CD14-positive monocyte (primary cell): ENCODE results near the gene SUSD1. TPM values are rescaled to one million over a fixed set of nuclear protein-coding genes. Genes with fewer than 3 reads are reported as not detected.

Source experiments
- DNase-seq, 3 donors: peaks; one replicate each; pipeline ENCODE4 v3.0.0-alpha.2; 2011 to 2022
- H2AFZ ChIP-seq: 2 replicates; pipeline ENCODE4 v1.6.0; 2012; ENCODE audit warnings: mild to moderate bottlenecking, low read depth, low read length, inconsistent platforms; ENCODE audit not compliant: insufficient read depth, poor library complexity, severe bottlenecking
- H3K27ac ChIP-seq, 2 donors: 1 replicate in 1 of 2; 2 replicates in 1 of 2; pipeline ENCODE4 v1.5.1; 2012 to 2013; ENCODE audit warnings: low read length in 2 of 2, control low read depth in 1 of 2, inconsistent platforms in 1 of 2, low read depth in 1 of 2, mild to moderate bottlenecking in 1 of 2
- H3K27me3 ChIP-seq, 2 donors: one replicate each; pipeline versions ENCODE4 v1.6.0 to v1.6.1; 2011 to 2013; ENCODE audit warnings: low read length in 2 of 2; ENCODE audit not compliant: control insufficient read depth in 2 of 2, insufficient read depth in 2 of 2
- H3K36me3 ChIP-seq, 2 donors: replicated peaks in 1 of 2; 1 replicate in 1 of 2; 2 replicates in 1 of 2; pipeline versions ENCODE4 v1.5.1 to v1.6.1; 2012 to 2013; ENCODE audit warnings: low read length in 2 of 2, control low read depth in 1 of 2, inconsistent platforms in 1 of 2, mild to moderate bottlenecking in 1 of 2; ENCODE audit not compliant: insufficient read depth in 2 of 2, control insufficient read depth in 1 of 2
- H3K4me1 ChIP-seq, 2 donors: 1 replicate in 1 of 2; 2 replicates in 1 of 2; pipeline versions ENCODE4 v1.5.1 to v1.6.1; 2012 to 2013; ENCODE audit warnings: low read length in 2 of 2, control low read depth in 1 of 2, inconsistent platforms in 1 of 2, mild to moderate bottlenecking in 1 of 2, moderate library complexity in 1 of 2; ENCODE audit not compliant: insufficient read depth in 2 of 2, control insufficient read depth in 1 of 2
- H3K4me2 ChIP-seq: replicated peaks from 2 replicates; pipeline ENCODE3; 2012; ENCODE audit warnings: low read length, moderate library complexity, mild to moderate bottlenecking; ENCODE audit not compliant: poor library complexity, severe bottlenecking; ENCODE audit errors: extremely low read depth
- H3K4me3 ChIP-seq, 3 experiments: fragments of 200-600 bp in 1 of 3; sonication (generic) in 1 of 3; replicated peaks in 1 of 3; 1 replicate in 2 of 3; 2 replicates in 1 of 3; pipeline ENCODE4 v1.5.1; 2011 to 2013; ENCODE audit warnings: low read length in 3 of 3, mild to moderate bottlenecking in 3 of 3, control low read depth in 2 of 3, low read depth in 2 of 3, inconsistent platforms in 1 of 3, moderate library complexity in 1 of 3
- H3K79me2 ChIP-seq: 2 replicates; pipeline ENCODE4 v1.6.0; 2012; ENCODE audit warnings: mild to moderate bottlenecking, control low read depth, inconsistent platforms, low read length, moderate library complexity; ENCODE audit not compliant: insufficient read depth
- H3K9ac ChIP-seq: 2 replicates; pipeline ENCODE4 v1.6.0; 2017; ENCODE audit warnings: low read length, mild to moderate bottlenecking; ENCODE audit not compliant: insufficient read depth, poor library complexity, severe bottlenecking
- H3K9me3 ChIP-seq, 2 donors: replicated peaks in 1 of 2; 1 replicate in 1 of 2; 2 replicates in 1 of 2; pipeline versions ENCODE4 v1.5.1 to v1.6.1; 2012 to 2013; ENCODE audit warnings: low read length in 2 of 2, control low read depth in 1 of 2; ENCODE audit not compliant: control insufficient read depth in 1 of 2, insufficient read depth in 1 of 2
- H4K20me1 ChIP-seq: 2 replicates; pipeline ENCODE4 v1.6.0; 2012; ENCODE audit warnings: mild to moderate bottlenecking, low read length, control low read depth, moderate library complexity; ENCODE audit not compliant: insufficient read depth
- H3K27ac Mint-ChIP-seq, 7 donors: one replicate each; pipeline ENCODE4 v1.8.0; 2020; ENCODE audit warnings: mild to moderate bottlenecking in 7 of 7, mixed read lengths in 7 of 7, moderate library complexity in 6 of 7, inconsistent platforms in 2 of 7
- H3K27me3 Mint-ChIP-seq, 3 donors: one replicate each; pipeline ENCODE4 v1.8.0; 2021 to 2022; ENCODE audit warnings: low read depth in 3 of 3, mild to moderate bottlenecking in 3 of 3, mixed read lengths in 3 of 3, moderate library complexity in 3 of 3, inconsistent platforms in 1 of 3
- H3K36me3 Mint-ChIP-seq, 2 donors: one replicate each; pipeline ENCODE4 v1.8.0; 2020; ENCODE audit warnings: mixed read lengths in 2 of 2, inconsistent platforms in 1 of 2, mild to moderate bottlenecking in 1 of 2
- H3K4me1 Mint-ChIP-seq: one replicate; pipeline ENCODE4 v1.8.0; 2020; ENCODE audit warnings: mild to moderate bottlenecking, mixed read lengths
- H3K4me3 Mint-ChIP-seq, 2 donors: one replicate each; pipeline ENCODE4 v1.8.0; 2020; ENCODE audit warnings: mild to moderate bottlenecking in 2 of 2, mixed read lengths in 2 of 2, moderate library complexity in 1 of 2
- H3K9me3 Mint-ChIP-seq, 7 donors: one replicate each; pipeline ENCODE4 v1.8.0; 2020 to 2022; ENCODE audit warnings: mixed read lengths in 7 of 7, mild to moderate bottlenecking in 6 of 7, moderate library complexity in 6 of 7, inconsistent platforms in 2 of 7
- CTCF ChIP-seq: fragments of 200-600 bp; IDR thresholded peaks from one replicate; pipeline ENCODE4 v1.8.0; 2022; ENCODE audit warnings: antibody characterized with exemption, mild to moderate bottlenecking
- WGBS: methylation state at CpG from one replicate; pipeline ENCODE4 v1.1.5; 2013; ENCODE audit warnings: missing lambda C conversion rate; ENCODE audit not compliant: insufficient coverage; 5-methylcytosine and 5-hydroxymethylcytosine counted together
- intact Hi-C, 2 donors: fragments of 100-400 bp; cut with micrococcal nuclease; formaldehyde crosslinking; loops; one replicate each; pipeline versions ENCODE4 v1.15.0 to v1.15.1; 2023
- polyA plus RNA-seq, 3 donors: library from polyadenylated mRNA; depleted of rRNA in 1 of 3; unstranded in 2 of 3; stranded (reverse) in 1 of 3; fragments of 300-500 nt in 2 of 3; fragments of >200 nt in 1 of 3; fragmentation: Illumina TruSeq in 2 of 3; gene quantifications; 1 replicate in 2 of 3; 2 replicates in 1 of 3; pipeline ENCODE4 v1.2.3, GENCODE V29; 2012 to 2021

The SUSD1 gene
- polyA plus RNA-seq, 3 donors = 29.1 to 42.3 (median 30.9) TPM

GRCh38 chr9:112127281-112127680, 47.8 kb downstream of the SUSD1 start:
- H3K27me3 ChIP-seq = no peaks in the 10 kb centered on the region
- DNase-seq = no peak
- Mint-ChIP-seq H3K9me3 (peaks cover 0 to 2% (median 0%) of the 10 kb centered on the region in 7 donors), H3K27ac (peak overlapping the region in 2 of 7 donors; percentile 13 to 17), H3K4me3 (no peak overlapping the region), H3K36me3 (peaks cover 59 to 88% of the 10 kb centered on the region in 2 donors), H3K27me3 (no peaks in the 10 kb centered on the region), H3K4me1 (no peaks in the 10 kb centered on the region)
- H3K4me2 ChIP-seq = no peak overlapping the region
- no peak overlapping the region for H3K9ac ChIP-seq
- TF ChIP-seq CTCF = no peak
- H3K9me3 ChIP-seq = no peaks in the 10 kb centered on the region
- no peaks in the 10 kb centered on the region for H3K79me2 ChIP-seq
- H4K20me1 ChIP-seq = peaks cover 7% of the 10 kb centered on the region
- intact Hi-C loops = no loop called here
- WGBS = 100% methylated on average over 1 of the region's 3 CpGs
- H3K36me3 ChIP-seq = peaks cover 38 to 85% of the 10 kb centered on the region in 2 donors
- H3K4me1 ChIP-seq = no peaks in the 10 kb centered on the region
- no peak overlapping the region for H3K4me3 ChIP-seq
- no peak overlapping the region for H2AFZ ChIP-seq
- H3K27ac ChIP-seq = no peak overlapping the region

- Mint-ChIP-seq H3K4me3 (no peak overlapping the region), H3K9me3 (peaks cover 0 to 3% (median 0%) of the 10 kb centered on the region in 7 donors), H3K27me3 (no peaks in the 10 kb centered on the region), H3K36me3 (peaks cover 69 to 89% of the 10 kb centered on the region in 2 donors), H3K27ac (peak overlapping the region in 1 of 7 donors; percentile 25), H3K4me1 (no peaks in the 10 kb centered on the region)
- Histone ChIP-seq H3K9me3 (no peaks in the 10 kb centered on the region), H4K20me1 (peaks cover 2% of the 10 kb centered on the region), H3K4me1 (no peaks in the 10 kb centered on the region), H3K79me2 (no peaks in the 10 kb centered on the region), H3K4me3 (no peak overlapping the region), H2AFZ (no peak overlapping the region), H3K4me2 (no peak overlapping the region), H3K36me3 (peaks cover 47 to 85% of the 10 kb centered on the region in 2 donors), H3K9ac (no peak overlapping the region), H3K27ac (no peak overlapping the region), H3K27me3 (no peaks in the 10 kb centered on the region)
- intact Hi-C loops = no loop called here
- no peak for TF ChIP-seq CTCF
- no CpG with 5 or more reads among the region's 1 CpG for WGBS
- no peak for DNase-seq
Observed at GRCh38 chr9:112125951-112126388, 49.1 kb downstream of the SUSD1 start.
